Hematopoietic multipotent progenitor cell treated with erythropoietin and hydrocortisone succinate and interleukin-3 and kit ligand, for 8 days (in vitro differentiated cells): ENCODE data around the gene FAM120B.
A peak's percentile ranks its signal among the peaks of the same experiment; 100 is the strongest.

ENCODE experiments used
- DNase-seq: peaks from one replicate; pipeline ENCODE4 v3.0.0-alpha.2; 2015

FAM120B gene

GRCh38 chr6:170272341-170273065 is 34.1 kb upstream of the FAM120B start:
- no peak for DNase-seq

GRCh38 chr6:170273191-170273590 is 33.4 kb upstream of the FAM120B start:
- no peak for DNase-seq

- no peak for DNase-seq
Measured at GRCh38 chr6:170273681-170274080, 32.9 kb upstream of the FAM120B start.

GRCh38 chr6:170274713-170275560 is 31.6 kb upstream of the FAM120B start:
- no peak for DNase-seq

DNA sequence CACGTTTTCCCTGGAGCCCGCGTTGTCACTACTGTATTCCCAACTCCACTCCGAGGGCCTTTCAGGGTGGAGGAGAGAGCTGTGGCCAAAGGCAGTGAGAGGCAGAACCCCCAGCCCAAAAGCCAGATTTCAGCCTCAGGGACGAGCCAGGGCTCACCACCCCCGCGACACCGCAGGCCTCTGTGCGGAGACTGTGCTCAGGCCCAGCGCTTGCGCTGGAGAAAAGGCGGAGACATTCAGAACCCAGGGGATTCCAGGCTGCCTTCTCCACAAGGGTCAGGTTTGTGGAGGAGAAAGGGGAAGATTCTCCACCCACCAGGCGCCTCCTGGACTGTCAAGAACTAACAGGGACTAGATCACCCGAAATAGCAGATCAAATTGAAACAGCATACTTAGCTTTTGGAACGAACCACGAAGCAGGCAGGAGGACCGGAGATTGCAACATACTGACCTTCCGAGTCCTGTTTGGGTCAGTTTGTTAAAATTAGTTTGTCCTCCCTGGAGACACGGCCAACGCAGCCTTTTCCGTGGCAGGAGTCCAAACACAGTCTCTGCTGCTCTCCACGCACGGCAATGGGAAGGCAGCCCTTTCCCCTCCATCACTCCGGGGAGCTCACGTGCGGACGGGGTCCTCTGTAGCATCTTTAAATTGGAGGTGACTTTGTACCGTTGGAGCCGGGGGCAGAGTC is 30.0 kb upstream of the FAM120B start:
- DNase-seq, result no peak

GRCh38 chr6:170277893-170278742 is 28.4 kb upstream of the FAM120B start:
- no peak for DNase-seq

DNA sequence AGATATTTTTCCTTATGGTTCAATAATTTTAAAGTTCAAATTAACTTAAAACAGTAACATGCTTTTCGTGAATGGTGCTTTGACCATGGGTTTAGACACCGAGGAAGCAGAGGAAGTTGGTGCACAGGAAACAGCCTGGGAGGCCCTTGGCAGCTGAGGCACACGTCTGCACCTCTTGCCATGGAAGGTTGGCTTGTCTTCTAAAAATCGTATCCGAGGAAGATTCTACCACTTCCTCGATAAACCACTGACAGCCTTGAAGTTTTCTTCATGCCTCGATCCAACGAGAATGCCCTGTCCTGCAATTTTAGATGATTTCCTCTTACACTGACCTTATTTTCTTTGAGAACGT is 27.8 kb upstream of the FAM120B start:
- DNase-seq, result no peak

DNA sequence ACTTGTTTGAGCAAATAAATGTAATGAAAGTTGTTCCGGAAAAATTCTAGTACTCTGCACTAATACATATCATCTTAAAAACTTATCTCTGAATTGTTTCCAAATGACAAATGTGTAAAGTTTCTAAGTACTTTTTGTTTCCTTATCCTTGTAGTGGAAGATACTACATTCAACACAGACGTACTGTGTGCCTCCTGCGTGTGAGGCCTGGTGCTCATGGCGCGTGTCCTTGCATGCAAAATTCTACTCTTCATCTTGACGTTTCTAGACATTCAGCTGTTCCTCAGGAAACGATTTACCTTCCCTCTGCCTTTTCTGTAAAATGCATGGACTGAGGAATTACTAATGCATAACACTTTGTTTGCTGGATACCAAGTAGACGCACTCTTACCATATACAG is 27.1 kb upstream of the FAM120B start:
- DNase-seq, result no peak

GRCh38 chr6:170279977-170280688 is 26.4 kb upstream of the FAM120B start:
- DNase-seq, result peak; percentile 32

DNA sequence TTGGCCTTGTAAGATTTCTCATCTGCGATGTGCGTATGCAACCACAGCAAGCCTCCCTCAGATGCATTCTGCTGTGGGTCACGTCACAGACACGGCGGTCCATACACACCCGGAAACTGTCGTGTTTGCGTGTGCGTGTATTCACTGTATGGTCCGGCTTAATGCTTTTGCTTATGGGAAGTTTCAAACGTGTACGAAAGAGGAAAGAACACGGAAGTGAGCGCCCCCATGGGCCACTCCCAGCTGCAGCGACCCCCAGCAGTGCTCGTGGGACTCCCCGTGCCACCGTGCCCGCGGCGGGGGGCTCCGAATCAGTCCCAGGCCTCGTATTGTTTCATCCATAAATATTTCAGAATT is 25.9 kb upstream of the FAM120B start:
- no peak for DNase-seq

DNA sequence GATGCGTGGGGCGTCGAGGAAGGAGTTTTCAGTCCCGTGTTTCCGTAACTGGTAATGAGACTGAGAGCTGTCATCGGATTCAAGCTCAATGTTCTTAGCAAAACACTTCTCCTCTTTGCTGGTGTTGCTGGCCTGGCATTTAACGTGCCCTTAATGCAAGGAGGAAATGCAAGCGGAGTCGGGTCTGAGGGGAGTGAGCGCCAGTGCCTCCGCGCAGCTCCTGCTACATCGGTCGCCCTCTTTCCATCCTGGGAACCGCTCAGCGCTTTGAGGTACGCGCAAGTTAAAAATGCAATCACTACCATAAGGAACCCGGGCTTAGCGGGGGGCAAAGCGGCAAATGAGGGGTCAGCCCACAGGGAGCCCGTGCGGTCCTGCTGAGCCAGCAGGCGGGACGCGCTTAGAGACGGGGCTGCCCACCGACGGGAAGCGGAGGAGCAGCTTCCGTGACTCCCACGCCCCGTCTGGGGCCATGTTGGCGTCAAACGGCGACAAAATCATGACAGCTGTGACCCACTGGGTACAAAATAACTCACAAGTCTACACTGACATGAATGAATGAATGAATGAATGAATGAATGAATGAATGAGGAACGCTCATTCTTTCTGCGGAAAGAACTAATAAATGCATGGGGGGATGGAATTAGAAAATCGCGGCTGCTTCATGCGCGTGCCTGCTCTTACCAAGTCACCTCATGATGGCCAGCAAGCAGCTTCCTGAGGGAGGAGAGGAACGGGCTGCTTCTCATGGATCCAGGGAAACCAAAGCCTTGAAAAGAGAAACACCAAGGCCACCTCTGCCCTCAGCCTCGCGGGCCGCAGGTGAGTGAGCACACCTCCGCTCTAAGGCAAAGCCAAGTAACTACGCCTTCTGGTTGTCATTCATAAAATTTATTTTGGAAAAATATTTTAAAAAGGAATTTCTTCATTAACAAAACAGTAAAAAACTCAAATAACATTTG is 24.9 kb upstream of the FAM120B start:
- no peak for DNase-seq

DNA sequence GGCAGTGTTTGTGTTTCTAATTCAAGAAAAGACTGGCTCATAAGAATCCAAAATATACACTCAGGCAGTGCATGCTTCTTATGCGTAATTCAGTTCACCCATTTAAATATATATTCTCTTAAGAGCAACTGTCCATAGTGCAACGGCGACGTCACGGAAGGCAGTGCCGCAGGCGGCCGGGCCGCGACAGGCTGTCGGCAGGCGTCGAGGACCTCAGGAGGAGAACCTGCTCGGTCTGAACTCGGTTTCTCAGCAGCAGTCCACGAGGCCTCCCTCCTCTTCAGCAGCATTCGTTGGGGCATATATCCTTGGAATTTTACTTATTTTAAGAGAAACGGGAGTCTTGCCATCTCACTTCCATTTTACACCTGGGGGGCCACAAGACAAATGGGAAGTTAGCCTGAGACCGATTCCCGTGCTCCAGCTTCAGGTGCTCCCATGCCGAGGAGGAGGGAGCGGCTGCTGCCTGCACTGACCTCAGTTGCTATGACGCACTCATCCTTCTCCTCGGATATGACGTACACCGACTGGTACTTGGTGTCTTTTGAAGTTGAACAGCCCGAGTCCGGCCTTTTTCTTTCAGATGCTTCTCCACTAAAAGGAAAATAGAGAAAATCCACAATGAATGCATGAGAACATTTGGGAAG is 23.9 kb upstream of the FAM120B start:
- DNase-seq, result no peak

DNA sequence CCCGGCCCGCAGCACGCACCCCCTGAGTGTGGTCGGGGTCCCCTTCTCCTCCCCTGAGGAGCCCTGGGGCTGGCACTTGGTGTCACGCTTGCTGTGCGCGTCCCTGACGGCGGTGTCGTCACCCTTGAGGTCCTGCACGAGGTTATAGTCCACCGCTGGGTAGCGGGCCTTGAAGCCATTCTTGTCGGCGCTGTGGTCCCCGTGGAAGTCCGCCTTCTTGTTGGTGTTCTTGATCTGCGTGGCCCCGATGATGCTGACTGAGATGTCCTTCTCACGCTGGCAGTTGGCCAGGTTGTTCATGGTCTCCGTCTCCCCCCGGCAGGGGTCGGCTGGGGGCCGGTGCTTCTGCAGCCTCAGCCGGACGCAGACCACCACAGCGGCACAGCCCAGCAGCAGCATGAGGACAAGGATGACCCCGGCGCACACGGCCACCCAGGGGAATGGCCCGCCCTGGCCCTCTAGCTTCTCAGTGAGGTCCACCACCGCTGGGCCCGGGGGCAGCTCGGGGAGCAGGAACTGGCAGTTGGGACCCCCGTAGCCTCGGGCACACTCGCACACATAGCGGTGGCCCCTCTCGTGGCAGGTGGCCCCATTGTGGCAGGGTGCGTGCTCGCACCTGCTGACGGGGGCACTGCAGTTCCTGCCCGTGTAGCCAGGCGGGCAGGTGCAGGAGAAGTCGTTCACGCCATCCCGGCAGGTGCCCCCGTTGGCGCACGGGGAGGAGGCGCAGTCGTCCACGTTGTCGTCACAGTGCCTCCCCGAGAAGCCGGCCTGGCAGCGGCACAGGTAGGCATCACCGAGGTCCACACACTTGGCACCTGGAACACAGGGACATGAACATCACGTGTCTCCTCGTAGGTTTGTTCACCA is 23.1 kb upstream of the FAM120B start:
- DNase-seq, result no peak

- no peak for DNase-seq
Measured at GRCh38 chr6:170284126-170284773, 22.3 kb upstream of the FAM120B start.

DNA sequence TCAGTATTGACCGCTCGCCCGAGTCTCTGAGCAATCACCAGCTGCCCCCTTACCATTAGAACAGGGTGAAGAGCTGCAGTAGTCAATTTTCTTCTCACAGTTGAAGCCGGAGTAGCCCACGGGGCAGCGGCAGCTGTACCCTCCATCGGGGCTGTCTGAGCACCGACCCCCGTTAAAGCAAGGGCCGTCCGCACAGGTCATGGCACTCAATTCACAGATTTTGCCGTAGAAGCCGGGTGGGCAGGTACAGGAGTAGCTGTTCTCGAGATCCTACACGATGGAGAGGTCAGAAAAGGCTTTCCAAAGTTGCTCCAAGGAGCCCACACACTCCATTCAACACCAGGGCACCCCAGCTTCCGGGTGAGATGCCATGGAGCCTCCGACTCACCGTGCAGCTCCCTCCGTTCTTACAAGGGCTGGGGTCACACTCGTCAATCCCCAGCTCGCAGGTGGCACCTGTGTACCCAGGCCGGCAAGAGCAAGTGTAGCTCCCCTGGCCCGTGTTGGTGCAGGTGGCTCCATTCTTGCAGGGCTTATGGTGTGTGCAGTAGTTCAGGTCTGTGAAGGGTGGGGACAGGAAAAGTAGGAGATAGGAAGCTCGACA is 21.6 kb upstream of the FAM120B start:
- no peak for DNase-seq

DNA sequence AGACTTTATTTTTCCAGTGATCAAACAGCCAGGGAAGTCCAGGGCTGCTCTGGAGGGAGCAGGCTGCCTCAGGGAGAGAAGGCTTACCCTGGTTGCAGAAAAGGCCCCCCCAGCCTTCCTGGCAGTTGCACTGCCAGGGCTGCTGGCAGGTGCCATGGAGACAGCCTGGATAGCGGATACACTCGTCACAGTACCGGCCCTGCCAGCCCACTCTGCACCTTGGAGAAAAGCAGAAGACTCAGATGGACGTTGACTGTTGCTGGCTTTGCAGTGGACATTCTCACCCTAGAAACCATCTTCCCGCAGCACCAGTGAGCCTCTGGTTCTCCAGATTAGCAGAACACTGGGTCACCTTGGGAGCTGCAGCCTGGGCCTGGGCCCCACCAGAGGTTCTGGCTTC is 21.1 kb upstream of the FAM120B start:
- DNase-seq, result no peak

DNA sequence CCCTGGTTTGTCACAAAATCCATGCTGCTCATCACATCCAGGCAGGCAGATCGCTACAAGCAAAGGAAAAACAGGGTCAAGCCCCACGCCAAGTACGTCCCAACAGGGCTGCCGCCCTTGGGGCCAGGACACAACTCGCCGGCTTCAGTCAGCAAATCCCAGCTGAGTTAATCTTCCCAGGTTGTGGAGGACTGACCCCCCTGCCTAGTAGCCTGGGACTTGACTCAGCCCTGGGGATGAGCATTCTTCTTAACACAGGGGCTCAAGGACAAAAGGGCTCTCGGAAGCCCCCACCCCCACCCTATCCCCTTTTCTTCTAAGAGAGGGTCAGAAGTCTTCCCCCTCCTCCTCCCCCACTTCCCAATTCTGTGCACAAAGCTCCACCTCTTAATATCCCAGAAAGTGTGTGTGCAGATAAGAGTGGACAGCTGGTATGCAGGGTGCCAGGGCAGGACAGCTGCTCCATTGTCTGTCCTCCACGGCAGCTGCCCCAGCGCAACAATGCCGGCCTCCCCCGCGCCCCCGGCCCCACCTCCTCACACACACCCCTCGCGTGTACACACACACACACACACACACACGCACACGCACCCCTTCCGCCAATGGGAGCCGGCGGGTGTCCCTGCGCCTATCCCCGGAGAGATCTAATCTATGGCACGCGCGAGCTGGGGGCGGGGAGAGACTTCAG is 20.2 kb upstream of the FAM120B start:
- DNase-seq, result no peak

GRCh38 chr6:170286934-170287265 is 19.7 kb upstream of the FAM120B start:
- DNase-seq, result no peak
